ENCODE results near the gene KRT37. TPM values are rescaled to one million over a fixed set of nuclear protein-coding genes. Genes with fewer than 3 reads are reported as not detected.

Gene KRT37
- total RNA-seq, 2 donors from 2014 or later, result not detected

DNA sequence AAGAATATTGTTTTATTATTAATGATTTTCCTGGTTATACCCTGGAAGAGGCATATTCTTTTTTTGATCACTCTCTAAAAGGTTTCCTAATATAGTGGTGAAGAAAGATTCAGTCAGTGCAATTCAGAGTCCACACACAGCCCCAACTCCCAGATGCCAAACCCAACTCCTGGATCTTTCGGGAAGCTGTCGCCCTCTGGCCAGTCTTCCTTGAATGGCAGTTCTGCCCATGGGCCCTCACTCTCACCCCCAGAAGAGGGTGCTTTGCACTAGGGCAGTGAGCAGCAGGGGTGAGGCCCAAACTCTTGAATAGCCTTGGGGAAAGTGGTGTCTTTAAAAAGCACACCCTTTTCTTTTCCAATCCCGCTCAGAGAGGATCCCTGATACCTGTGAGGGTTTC is 31.8 kb upstream of the KRT37 start:
- Histone ChIP-seq H3K27ac (ENCODE audit: low read depth, low read length) (no peak overlapping the region), H3K9ac (ENCODE audit: extremely low read depth, low read length, poor library complexity, severe bottlenecking) (no peak overlapping the region), H3K4me1 (ENCODE audit: control insufficient read depth, insufficient read depth, low read length) (no peaks in the 10 kb centered on the region), H3K27me3 (ENCODE audit: control insufficient read depth, insufficient read depth, low read length, poor library complexity, severe bottlenecking) (peaks cover 19% of the 10 kb centered on the region), H3K36me3 (ENCODE audit: control insufficient read depth, insufficient read depth, low read length) (no peaks in the 10 kb centered on the region), H3K4me3 (ENCODE audit: low read length) (no peak overlapping the region), H3K9me3 (ENCODE audit: control insufficient read depth, low read length) (peaks cover 11% of the 10 kb centered on the region)
- Mint-ChIP-seq H3K27ac (no peak overlapping the region), H3K36me3 (ENCODE audit: low read depth) (no peaks in the 10 kb centered on the region), H3K4me1 (peaks cover 5% of the 10 kb centered on the region), H3K9me3 (peaks cover 12% of the 10 kb centered on the region), H3K27me3 (ENCODE audit: insufficient read depth) (peaks cover 12% of the 10 kb centered on the region), H3K4me3 (no peak overlapping the region)
- 69 to 90% methylated on average over 1 to 3 of the region's 3 CpGs for whole genome bisulfite sequencing, 2 experiments (ENCODE audit: insufficient coverage in 1 of 2, insufficient read length in 1 of 2)
- peak; percentile 79 for DNase-seq
- TF ChIP-seq, protein P1, sequence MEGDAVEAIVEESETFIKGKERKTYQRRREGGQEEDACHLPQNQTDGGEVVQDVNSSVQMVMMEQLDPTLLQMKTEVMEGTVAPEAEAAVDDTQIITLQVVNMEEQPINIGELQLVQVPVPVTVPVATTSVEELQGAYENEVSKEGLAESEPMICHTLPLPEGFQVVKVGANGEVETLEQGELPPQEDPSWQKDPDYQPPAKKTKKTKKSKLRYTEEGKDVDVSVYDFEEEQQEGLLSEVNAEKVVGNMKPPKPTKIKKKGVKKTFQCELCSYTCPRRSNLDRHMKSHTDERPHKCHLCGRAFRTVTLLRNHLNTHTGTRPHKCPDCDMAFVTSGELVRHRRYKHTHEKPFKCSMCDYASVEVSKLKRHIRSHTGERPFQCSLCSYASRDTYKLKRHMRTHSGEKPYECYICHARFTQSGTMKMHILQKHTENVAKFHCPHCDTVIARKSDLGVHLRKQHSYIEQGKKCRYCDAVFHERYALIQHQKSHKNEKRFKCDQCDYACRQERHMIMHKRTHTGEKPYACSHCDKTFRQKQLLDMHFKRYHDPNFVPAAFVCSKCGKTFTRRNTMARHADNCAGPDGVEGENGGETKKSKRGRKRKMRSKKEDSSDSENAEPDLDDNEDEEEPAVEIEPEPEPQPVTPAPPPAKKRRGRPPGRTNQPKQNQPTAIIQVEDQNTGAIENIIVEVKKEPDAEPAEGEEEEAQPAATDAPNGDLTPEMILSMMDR (conservative IDR thresholded peaks at IDR 0.05), result peak; percentile 65

DNA sequence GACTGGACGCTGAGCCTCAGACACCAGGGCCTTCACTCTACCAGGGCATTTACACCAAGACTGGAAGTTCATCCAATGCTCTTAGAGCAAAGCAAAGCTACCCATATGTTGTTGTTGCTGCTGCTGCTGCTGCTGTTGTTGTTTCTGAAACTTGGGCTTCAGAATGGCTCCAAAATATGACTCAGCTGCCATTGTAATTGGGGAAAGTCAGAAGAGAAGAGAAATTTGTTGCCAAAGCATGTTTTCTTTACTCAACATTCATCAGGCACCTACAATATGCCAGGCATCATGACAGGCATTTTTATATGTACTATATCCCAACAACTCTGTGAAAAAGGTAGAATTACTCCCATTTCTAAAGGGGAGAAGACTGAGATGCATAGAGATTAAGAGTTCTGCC is 30.9 kb upstream of the KRT37 start:
- no peak overlapping the region for H3K4me3 Mint-ChIP-seq
- H3K36me3 Mint-ChIP-seq (ENCODE audit: low read depth), result no peaks in the 10 kb centered on the region
- WGBS, 2 experiments (ENCODE audit: insufficient coverage in 1 of 2, insufficient read length in 1 of 2), result 80 to 87% methylated on average over 1 of the region's 1 CpG
- DNase-seq, result no peak
- Histone ChIP-seq H3K4me1 (ENCODE audit: control insufficient read depth, insufficient read depth, low read length) (no peaks in the 10 kb centered on the region), H3K27ac (ENCODE audit: low read depth, low read length) (no peak overlapping the region), H3K9me3 (ENCODE audit: control insufficient read depth, low read length) (peaks cover 15% of the 10 kb centered on the region), H3K9ac (ENCODE audit: extremely low read depth, low read length, poor library complexity, severe bottlenecking) (no peak overlapping the region), H3K27me3 (ENCODE audit: control insufficient read depth, insufficient read depth, low read length, poor library complexity, severe bottlenecking) (peaks cover 19% of the 10 kb centered on the region), H3K4me3 (ENCODE audit: low read length) (no peak overlapping the region), H3K36me3 (ENCODE audit: control insufficient read depth, insufficient read depth, low read length) (no peaks in the 10 kb centered on the region)
- H3K27me3 Mint-ChIP-seq (ENCODE audit: insufficient read depth), result peaks cover 14% of the 10 kb centered on the region
- H3K4me1 Mint-ChIP-seq, result peaks cover 5% of the 10 kb centered on the region
- TF ChIP-seq, protein P1 (conservative IDR thresholded peaks at IDR 0.05), result no peak
- no peak overlapping the region for H3K27ac Mint-ChIP-seq
- peaks cover 15% of the 10 kb centered on the region for H3K9me3 Mint-ChIP-seq

DNA sequence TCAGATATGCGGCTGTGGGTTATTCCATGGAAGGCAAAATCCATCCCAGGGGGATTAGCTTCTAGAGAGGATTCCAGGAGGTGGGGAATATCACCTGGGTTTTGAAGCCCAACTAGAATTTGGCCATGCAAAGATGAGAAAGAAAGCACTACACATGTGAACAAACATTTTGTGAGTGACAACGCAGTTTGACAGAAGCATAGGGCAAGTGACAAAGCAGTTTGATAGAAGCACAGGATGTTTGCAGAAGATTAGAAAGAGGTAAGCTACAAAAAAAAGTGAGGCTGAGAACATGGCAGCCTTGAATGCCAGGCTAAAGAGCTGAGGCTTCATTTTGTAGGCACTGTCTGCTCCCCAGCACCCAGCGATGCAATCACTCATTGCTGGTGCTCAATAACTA is 28.7 kb upstream of the KRT37 start:
- peaks cover 18% of the 10 kb centered on the region for H3K27me3 Mint-ChIP-seq (ENCODE audit: insufficient read depth)
- peaks cover 15% of the 10 kb centered on the region for H3K9me3 ChIP-seq (ENCODE audit: control insufficient read depth, low read length)
- H3K36me3 Mint-ChIP-seq (ENCODE audit: low read depth), result no peaks in the 10 kb centered on the region
- H3K4me3 ChIP-seq (ENCODE audit: low read length), result no peak overlapping the region
- TF ChIP-seq, protein P1 (conservative IDR thresholded peaks at IDR 0.05), result no peak
- no peak overlapping the region for H3K27ac Mint-ChIP-seq
- no peaks in the 10 kb centered on the region for H3K4me1 ChIP-seq (ENCODE audit: control insufficient read depth, insufficient read depth, low read length)
- H3K4me1 Mint-ChIP-seq, result no peaks in the 10 kb centered on the region
- H3K9ac ChIP-seq (ENCODE audit: extremely low read depth, low read length, poor library complexity, severe bottlenecking), result no peak overlapping the region
- no peak overlapping the region for H3K4me3 Mint-ChIP-seq
- no peak for DNase-seq
- H3K27me3 ChIP-seq (ENCODE audit: control insufficient read depth, insufficient read depth, low read length, poor library complexity, severe bottlenecking), result peaks cover 19% of the 10 kb centered on the region
- H3K27ac ChIP-seq (ENCODE audit: low read depth, low read length), result no peak overlapping the region
- WGBS, 2 experiments (ENCODE audit: insufficient coverage in 1 of 2, insufficient read length in 1 of 2), result 94 to 95% methylated on average over 3 of the region's 3 CpGs
- no peaks in the 10 kb centered on the region for H3K36me3 ChIP-seq (ENCODE audit: control insufficient read depth, insufficient read depth, low read length)
- peaks cover 18% of the 10 kb centered on the region for H3K9me3 Mint-ChIP-seq

Measured in endodermal cell (in vitro differentiated cells).